HG03432 (cell line): ENCODE results near the gene SURF2.

ENCODE experiments used
- ATAC-seq: cut with Tn5 transposase; IDR thresholded peaks from one replicate; pipeline ENCODE4 v1.9.1; 2021; ENCODE audit warnings: mild to moderate bottlenecking, moderate library complexity; ENCODE audit not compliant: unreplicated experiment

SURF2 gene

GRCh38 chr9:133335924-133336811, 20.2 kb upstream of the SURF2 start, which contains the start of gene SURF6:
TSS of gene SURF6 (minus strand) at chr9:133336188. CDS start at chr9:133336132, 56 bp downstream.
- ATAC-seq: peak; percentile 90

GRCh38 chr9:133339641-133340040, 16.7 kb upstream of the SURF2 start:
- no peak for ATAC-seq

- ATAC-seq: no peak
Observed at GRCh38 chr9:133340256-133340655, 16.1 kb upstream of the SURF2 start.

GRCh38 chr9:133340916-133341315, 15.4 kb upstream of the SURF2 start:
- ATAC-seq: no peak

GRCh38 chr9:133341369-133342068, 14.8 kb upstream of the SURF2 start:
- ATAC-seq: no peak

- no peak for ATAC-seq
Observed at GRCh38 chr9:133342069-133342406, 14.3 kb upstream of the SURF2 start.

GRCh38 chr9:133342570-133342969, 13.8 kb upstream of the SURF2 start:
- ATAC-seq: no peak

- no peak for ATAC-seq
Observed at GRCh38 chr9:133344071-133344470, 12.3 kb upstream of the SURF2 start.

- no peak for ATAC-seq
Observed at GRCh38 chr9:133344979-133345378, 11.4 kb upstream of the SURF2 start.

- ATAC-seq: no peak
Observed at GRCh38 chr9:133345596-133345995, 10.8 kb upstream of the SURF2 start.

GRCh38 chr9:133346021-133346785, 10.1 kb upstream of the SURF2 start:
- no peak for ATAC-seq

- ATAC-seq: peak; percentile 35
Observed at GRCh38 chr9:133347515-133347984, 8.8 kb upstream of the SURF2 start.

GRCh38 chr9:133347985-133348717, 8.2 kb upstream of the SURF2 start, which contains the start of the genes MED22 and RPL7A:
TSS of gene MED22 (minus strand) at chr9:133348131. CDS start at chr9:133346662, 1,469 bp downstream.
TSS of gene RPL7A (plus strand) at chr9:133348218. CDS start at chr9:133348244, 26 bp downstream.
- peak; percentile 70 for ATAC-seq

GRCh38 chr9:133348718-133349573, 7.4 kb upstream of the SURF2 start:
- ATAC-seq: no peak

GRCh38 chr9:133349965-133350616, 6.3 kb upstream of the SURF2 start:
- no peak for ATAC-seq

- ATAC-seq: no peak
Observed at GRCh38 chr9:133351526-133351907, 4.8 kb upstream of the SURF2 start.

GRCh38 chr9:133351908-133352634, 4.3 kb upstream of the SURF2 start:
- no peak for ATAC-seq

GRCh38 chr9:133352635-133353340, 3.6 kb upstream of the SURF2 start:
- ATAC-seq: no peak
